OCI-LY1 (cell line): ENCODE measurements around the gene SEPTIN5.
"Not testable (repeated sequence)": the region's sequence is repeated elsewhere in the genome, so short reads cannot be mapped to it uniquely, and the experiment has no call there.

Experiments used
- H2AFZ ChIP-seq: fragments of 200-600 bp; sonication (generic), shearing (Covaris generic); 2 replicates; pipeline ENCODE4 v1.6.0; 2014; ENCODE audit warnings: antibody characterized with exemption, mild to moderate bottlenecking, low read length
- H3F3A ChIP-seq: fragments of 200-600 bp; sonication (generic), shearing (Covaris generic); 2 replicates; pipeline ENCODE4 v1.6.0; 2014; ENCODE audit warnings: mild to moderate bottlenecking, antibody characterized with exemption, low read length, moderate library complexity; ENCODE audit not compliant: insufficient read depth
- H3K27ac ChIP-seq: fragments of 200-600 bp; sonication (generic); 2 replicates; pipeline ENCODE4 v1.5.1; 2014; ENCODE audit warnings: low read length, mixed run types, mild to moderate bottlenecking, low read depth; ENCODE audit not compliant: poor library complexity, severe bottlenecking
- H3K27me3 ChIP-seq: fragments of 200-600 bp; sonication (generic); 2 replicates; pipeline ENCODE4 v1.6.0; 2014; ENCODE audit warnings: antibody characterized with exemption, mild to moderate bottlenecking, low read length, moderate library complexity; ENCODE audit not compliant: insufficient read depth
- H3K36me3 ChIP-seq: fragments of 200-600 bp; sonication (generic); 2 replicates; pipeline ENCODE4 v1.6.1; 2014; ENCODE audit warnings: mild to moderate bottlenecking, antibody characterized with exemption, low read length, moderate library complexity, mixed read lengths; ENCODE audit not compliant: insufficient read depth
- H3K4me1 ChIP-seq: fragments of 200-600 bp; sonication (generic); 2 replicates; pipeline ENCODE4 v1.5.1; 2014; ENCODE audit warnings: mild to moderate bottlenecking, low read length, moderate library complexity; ENCODE audit not compliant: insufficient read depth, severe bottlenecking
- H3K4me2 ChIP-seq: fragments of 200-600 bp; sonication (generic), shearing (Covaris generic); 2 replicates; pipeline ENCODE4 v1.6.1; 2014; ENCODE audit warnings: low read length
- H3K4me3 ChIP-seq: fragments of 200-600 bp; sonication (generic); 2 replicates; pipeline ENCODE4 v1.5.1; 2014; ENCODE audit warnings: low read length, low read depth, mild to moderate bottlenecking, mixed read lengths; ENCODE audit not compliant: poor library complexity, severe bottlenecking
- H3K79me2 ChIP-seq: fragments of 200-600 bp; shearing (Covaris generic); 2 replicates; pipeline ENCODE4 v1.6.1; 2016; ENCODE audit warnings: mixed run types, low read length, mixed read lengths; ENCODE audit not compliant: insufficient read depth
- H3K9ac ChIP-seq: fragments of 200-600 bp; sonication (generic), shearing (Covaris generic); 2 replicates; pipeline ENCODE4 v1.6.1; 2014; ENCODE audit warnings: mild to moderate bottlenecking, low read length, mixed read lengths
- H3K9me2 ChIP-seq: fragments of 200-600 bp; sonication (generic), shearing (Covaris generic); 2 replicates; pipeline ENCODE4 v1.6.1; 2014; ENCODE audit warnings: low read depth, mild to moderate bottlenecking, low read length, mixed read lengths
- H3K9me3 ChIP-seq: fragments of 200-600 bp; shearing (Covaris generic); 2 replicates; pipeline ENCODE4 v1.6.1; 2014; ENCODE audit warnings: low read length, mixed read lengths
- H4K20me1 ChIP-seq: fragments of 200-600 bp; sonication (generic), shearing (Covaris generic); 2 replicates; pipeline ENCODE4 v1.6.0; 2016; ENCODE audit warnings: mild to moderate bottlenecking, low read length; ENCODE audit not compliant: insufficient read depth
- CTCF ChIP-seq: fragments of 200-600 bp; sonication (generic), shearing (Covaris generic); IDR thresholded peaks from 2 replicates; pipeline ENCODE4 v1.5.1; 2017; ENCODE audit warnings: mild to moderate bottlenecking, antibody characterized with exemption, low read length, moderate library complexity, mixed read lengths
- EZH2 ChIP-seq: fragments of 200-600 bp; sonication (generic), shearing (Covaris generic); IDR thresholded peaks from 2 replicates; pipeline ENCODE4 v1.8.0; 2017; ENCODE audit warnings: borderline replicate concordance, mixed run types, mild to moderate bottlenecking, antibody characterized with exemption, low read length, moderate library complexity, mixed read lengths

Gene SEPTIN5

GRCh38 chr22:19696504-19697276 is 17.6 kb upstream of the SEPTIN5 start:
- H3K9me2 ChIP-seq: no peaks in the 10 kb centered on the region

DNA sequence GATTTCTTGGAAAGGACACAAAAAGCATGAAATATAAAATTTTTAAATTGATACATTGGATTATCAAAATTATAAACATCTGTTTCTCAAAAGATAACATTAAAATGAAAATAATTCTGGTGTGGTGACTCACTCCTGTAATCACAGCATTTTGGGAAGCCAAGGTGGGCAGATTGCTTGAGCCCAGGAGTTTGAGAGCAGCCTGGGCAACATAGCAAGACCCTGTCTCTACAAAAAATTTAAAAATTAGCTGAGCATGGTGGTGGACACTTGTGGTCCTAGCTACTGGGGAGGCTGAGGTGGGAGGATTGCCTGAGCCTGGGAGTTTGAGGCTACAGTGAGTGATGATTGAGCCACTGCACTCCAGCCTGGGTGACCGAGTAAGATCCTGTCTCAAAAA is 16.4 kb upstream of the SEPTIN5 start:
- H4K20me1 ChIP-seq, H3K4me3 ChIP-seq, H3K9me2 ChIP-seq, H3K79me2 ChIP-seq, H3K9me3 ChIP-seq, H2AFZ ChIP-seq, H3K36me3 ChIP-seq, H3K27ac ChIP-seq, H3F3A ChIP-seq, H3K9ac ChIP-seq, H3K27me3 ChIP-seq, H3K4me2 ChIP-seq, H3K4me1 ChIP-seq: not testable (repeated sequence)

More at GRCh38 chr22:19696504-19697276, 17.6 kb upstream of the SEPTIN5 start:
- no peaks in the 10 kb centered on the region for H4K20me1 ChIP-seq
- no peaks in the 10 kb centered on the region for H3K27me3 ChIP-seq
- no peaks in the 10 kb centered on the region for H3F3A ChIP-seq
- no peak overlapping the region for H2AFZ ChIP-seq
- H3K4me3 ChIP-seq: no peak overlapping the region
- no peak overlapping the region for H3K27ac ChIP-seq
- no peaks in the 10 kb centered on the region for H3K9me3 ChIP-seq
- no peak overlapping the region for H3K9ac ChIP-seq
- no peak overlapping the region for H3K4me2 ChIP-seq
- no peaks in the 10 kb centered on the region for H3K4me1 ChIP-seq
- no peaks in the 10 kb centered on the region for H3K79me2 ChIP-seq
- TF ChIP-seq CTCF (no peak), EZH2 (no peak)
- no peaks in the 10 kb centered on the region for H3K36me3 ChIP-seq

DNA sequence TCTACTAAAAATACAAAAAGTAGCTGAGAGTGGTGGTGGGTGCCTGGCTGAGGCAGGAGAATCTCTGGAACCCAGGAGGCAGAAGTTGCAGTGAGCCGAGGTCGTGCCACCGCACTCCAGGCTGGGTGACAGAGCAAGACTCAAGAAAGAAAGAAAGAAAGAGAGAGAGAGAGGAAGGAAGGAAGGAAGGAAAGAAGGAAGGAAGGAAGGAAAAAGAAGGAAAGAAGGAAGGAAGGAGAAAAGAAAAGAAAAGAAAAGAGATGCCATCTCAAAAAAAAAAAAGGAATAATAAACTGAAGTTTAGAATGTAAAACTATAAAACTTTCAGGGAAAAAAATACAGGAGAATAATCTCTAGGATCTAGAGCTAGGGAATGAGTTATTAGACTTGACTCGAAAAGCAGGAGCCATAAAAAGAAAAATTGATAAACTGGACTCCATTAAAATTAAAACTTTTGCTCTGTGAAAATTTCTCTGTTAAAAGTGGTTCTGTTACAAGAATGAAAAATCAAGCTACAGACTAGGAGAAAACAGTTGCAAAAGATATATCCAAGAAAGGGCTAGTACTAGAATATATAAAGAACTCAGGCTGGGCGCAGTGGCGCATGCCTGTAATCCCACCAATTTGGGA is 13.4 kb upstream of the SEPTIN5 start:
- TF ChIP-seq EZH2 (no peak), CTCF (no peak)
- no peak overlapping the region for H3K4me2 ChIP-seq
- H3K36me3 ChIP-seq: no peaks in the 10 kb centered on the region
- H3K9me2 ChIP-seq: no peaks in the 10 kb centered on the region
- no peak overlapping the region for H3K27ac ChIP-seq
- no peaks in the 10 kb centered on the region for H3K4me1 ChIP-seq
- no peaks in the 10 kb centered on the region for H3K79me2 ChIP-seq
- no peak overlapping the region for H3K4me3 ChIP-seq
- no peaks in the 10 kb centered on the region for H3K9me3 ChIP-seq
- H4K20me1 ChIP-seq: no peaks in the 10 kb centered on the region
- H3K27me3 ChIP-seq: no peaks in the 10 kb centered on the region; the same call in 1 of the 2 replicates
- no peak overlapping the region for H3K9ac ChIP-seq
- no peak overlapping the region for H2AFZ ChIP-seq
- H3F3A ChIP-seq: no peaks in the 10 kb centered on the region
